Measurements from ENCODE around the gene SAFB. TPM values are rescaled to one million over a fixed set of nuclear protein-coding genes. Genes with fewer than 3 reads are reported as not detected.
"Not testable (repeated sequence)": the region's sequence is repeated elsewhere in the genome, so short reads cannot be mapped to it uniquely, and the experiment has no call there.

SAFB gene
- total and polyA plus RNA-seq, 9 donors, result 64.1 to 108 (median 75.2) TPM

DNA sequence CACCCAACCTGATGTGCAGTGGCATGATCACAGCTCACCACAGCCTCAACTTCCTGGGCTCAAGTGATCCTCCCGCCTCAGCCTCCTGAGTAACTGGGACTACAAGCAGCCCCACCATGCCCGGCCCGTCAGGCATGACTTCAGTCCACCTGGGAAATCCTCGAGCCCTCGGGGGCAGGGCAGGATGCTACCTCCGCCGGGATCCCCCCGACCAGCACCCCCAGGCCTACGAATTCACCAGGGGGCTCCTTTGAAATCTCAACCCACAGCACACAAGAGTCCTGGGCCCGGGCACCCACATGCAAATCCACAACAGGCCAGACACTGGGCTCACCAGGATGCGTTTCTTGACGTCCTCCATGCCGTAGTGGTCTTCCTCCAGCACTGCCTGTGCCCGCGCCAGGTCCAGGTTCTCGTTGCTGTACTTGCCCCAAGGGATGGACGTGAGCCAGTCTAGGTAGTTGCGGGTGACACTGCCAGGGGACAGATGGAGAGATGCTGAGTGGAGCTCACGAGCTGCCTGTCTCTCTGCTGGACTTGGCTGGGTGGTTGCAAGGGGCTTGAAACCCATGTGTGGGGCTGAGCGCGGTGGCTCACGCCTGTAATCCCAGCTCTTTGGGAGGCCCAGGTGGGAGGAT, 77.7 kb downstream of the SAFB start:
- WGBS, 3 donors, result 92 to 95% (median 93%) methylated on average over 22 of the region's 22 CpGs

DNA sequence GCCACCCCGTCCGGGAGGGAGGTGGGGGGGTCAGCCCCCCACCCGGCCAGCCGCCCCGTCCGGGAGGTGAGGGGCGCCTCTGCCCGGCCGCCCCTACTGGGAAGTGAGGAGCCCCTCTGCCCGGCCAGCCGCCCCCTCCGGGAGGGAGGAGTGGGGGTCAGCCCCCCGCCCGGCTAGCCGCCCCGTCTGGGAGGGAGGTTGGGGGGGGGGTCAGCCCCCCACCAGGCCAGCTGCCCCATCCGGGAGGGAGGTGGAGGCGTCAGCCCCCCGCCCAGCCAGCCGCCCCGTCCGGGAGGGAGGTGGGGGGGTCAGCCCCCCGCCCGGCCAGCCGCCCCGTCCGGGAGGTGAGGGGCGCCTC, 79.1 kb downstream of the SAFB start:
- H3K36me3 ChIP-seq; H3K27ac ChIP-seq; DNase-seq; H3K4me1 ChIP-seq (ENCODE audit: insufficient read depth); intact Hi-C loops (cut with DNase I); H3K4me3 ChIP-seq; H3K9me3 ChIP-seq; H3K27me3 ChIP-seq: not testable (repeated sequence)
- 89 to 100% (median 91%) methylated on average over 2 to 18 of the region's 28 CpGs for WGBS, 3 donors

More for the DNA sequence above, 77.7 kb downstream of the SAFB start:
- DNase-seq, result peak in 1 of 5 donors; percentile 8
- Histone ChIP-seq H3K4me1 (ENCODE audit: insufficient read depth) (no peaks in the 10 kb centered on the region), H3K27ac (no peak overlapping the region), H3K27me3 (no peaks in the 10 kb centered on the region), H3K36me3 (no peaks in the 10 kb centered on the region), H3K4me3 (no peak overlapping the region), H3K9me3 (no peaks in the 10 kb centered on the region)
- intact Hi-C loops (cut with DNase I), result no loop called here
- no peak for TF ChIP-seq POLR2A (IDR thresholded peaks at IDR 0.05)
- TF ChIP-seq, protein P1, sequence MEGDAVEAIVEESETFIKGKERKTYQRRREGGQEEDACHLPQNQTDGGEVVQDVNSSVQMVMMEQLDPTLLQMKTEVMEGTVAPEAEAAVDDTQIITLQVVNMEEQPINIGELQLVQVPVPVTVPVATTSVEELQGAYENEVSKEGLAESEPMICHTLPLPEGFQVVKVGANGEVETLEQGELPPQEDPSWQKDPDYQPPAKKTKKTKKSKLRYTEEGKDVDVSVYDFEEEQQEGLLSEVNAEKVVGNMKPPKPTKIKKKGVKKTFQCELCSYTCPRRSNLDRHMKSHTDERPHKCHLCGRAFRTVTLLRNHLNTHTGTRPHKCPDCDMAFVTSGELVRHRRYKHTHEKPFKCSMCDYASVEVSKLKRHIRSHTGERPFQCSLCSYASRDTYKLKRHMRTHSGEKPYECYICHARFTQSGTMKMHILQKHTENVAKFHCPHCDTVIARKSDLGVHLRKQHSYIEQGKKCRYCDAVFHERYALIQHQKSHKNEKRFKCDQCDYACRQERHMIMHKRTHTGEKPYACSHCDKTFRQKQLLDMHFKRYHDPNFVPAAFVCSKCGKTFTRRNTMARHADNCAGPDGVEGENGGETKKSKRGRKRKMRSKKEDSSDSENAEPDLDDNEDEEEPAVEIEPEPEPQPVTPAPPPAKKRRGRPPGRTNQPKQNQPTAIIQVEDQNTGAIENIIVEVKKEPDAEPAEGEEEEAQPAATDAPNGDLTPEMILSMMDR (IDR thresholded peaks at IDR 0.05), result no peak
- TF ChIP-seq EP300 (IDR thresholded peaks at IDR 0.05), result no peak

DNA sequence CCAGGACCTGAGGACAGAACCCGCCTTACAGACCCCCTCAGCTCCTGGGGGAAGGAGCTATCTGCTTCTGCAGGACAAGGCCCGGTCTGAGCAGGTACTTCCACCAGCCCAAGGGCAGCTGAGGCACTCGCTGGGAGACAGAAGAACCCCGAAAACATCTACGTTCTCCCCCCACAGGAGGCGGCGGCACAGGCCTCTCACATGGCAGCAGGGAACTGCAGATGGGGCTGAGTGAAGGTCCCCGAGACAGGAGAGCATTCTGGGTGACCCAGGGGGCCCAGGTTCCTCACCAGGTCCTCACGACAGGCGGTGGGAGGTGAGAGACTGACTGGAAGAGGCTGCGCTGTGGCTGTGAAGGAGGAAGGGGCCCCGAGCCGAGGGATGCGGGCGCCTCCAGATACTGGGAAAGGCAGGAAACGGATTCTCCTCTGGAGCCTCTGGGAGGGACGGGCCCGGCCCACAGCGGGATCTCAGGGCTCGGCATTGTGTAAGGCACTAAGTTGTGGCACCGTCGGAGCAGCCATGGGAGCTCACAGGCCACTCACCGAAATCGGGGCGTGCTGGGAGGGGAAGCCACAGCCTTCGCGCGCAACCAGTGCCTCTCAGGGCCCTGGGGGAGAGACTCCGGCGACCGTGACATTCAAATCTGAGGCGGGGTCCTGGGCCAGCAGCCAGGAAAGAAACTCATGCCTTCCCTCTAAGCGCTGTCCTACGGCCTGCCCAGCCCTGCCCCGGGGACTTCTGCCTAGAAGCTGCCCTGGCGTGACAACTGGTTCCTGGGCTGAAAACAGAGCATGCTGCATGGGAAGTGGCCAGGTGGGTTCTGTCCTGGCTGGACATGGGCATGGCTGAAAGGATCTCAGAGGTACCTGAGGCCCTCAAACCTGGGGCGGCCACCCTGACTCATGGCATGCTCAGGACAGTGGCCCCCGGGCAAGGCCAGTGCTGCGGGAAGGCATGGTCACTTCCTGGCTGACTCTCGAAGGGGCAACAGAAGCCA, 81.2 kb downstream of the SAFB start:
- 94% methylated on average over 38 to 40 of the region's 40 CpGs for WGBS, 3 donors
- Histone ChIP-seq H3K27ac (no peak overlapping the region), H3K4me1 (ENCODE audit: insufficient read depth) (no peaks in the 10 kb centered on the region), H3K27me3 (no peaks in the 10 kb centered on the region), H3K36me3 (no peaks in the 10 kb centered on the region), H3K4me3 (no peak overlapping the region), H3K9me3 (no peaks in the 10 kb centered on the region)
- intact Hi-C loops (cut with DNase I), result no loop called here
- DNase-seq, result no peak
- TF ChIP-seq EP300 (IDR thresholded peaks at IDR 0.05) (no peak), POLR2A (IDR thresholded peaks at IDR 0.05) (no peak)
- TF ChIP-seq, protein P1 (IDR thresholded peaks at IDR 0.05), result no peak

DNA sequence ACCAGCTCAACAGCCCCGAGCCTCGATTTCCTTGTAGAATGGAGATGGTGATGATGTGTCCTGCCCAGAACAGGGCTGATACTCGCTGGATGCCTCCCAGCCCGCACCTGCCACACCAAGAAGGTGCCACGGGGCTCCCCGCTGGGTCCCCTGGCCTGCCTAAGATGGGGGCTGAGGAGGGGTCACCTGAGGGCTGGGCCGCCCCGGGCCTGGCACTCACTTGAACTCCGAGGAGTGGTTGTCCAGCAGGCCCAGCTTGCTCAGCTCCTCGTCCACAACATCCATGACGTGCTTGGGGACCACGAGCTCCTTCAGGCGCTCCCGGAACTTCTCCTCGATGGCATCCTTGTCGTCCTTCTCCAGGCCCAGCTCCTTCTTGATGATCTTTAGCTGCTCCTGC, 82.7 kb downstream of the SAFB start:
- Histone ChIP-seq H3K9me3 (no peaks in the 10 kb centered on the region), H3K36me3 (no peaks in the 10 kb centered on the region), H3K27ac (no peak overlapping the region), H3K4me3 (no peak overlapping the region), H3K4me1 (ENCODE audit: insufficient read depth) (no peaks in the 10 kb centered on the region), H3K27me3 (no peaks in the 10 kb centered on the region)
- no peak for DNase-seq
- intact Hi-C loops (cut with DNase I), result no loop called here
- WGBS, 3 donors, result 84 to 92% (median 88%) methylated on average over 16 of the region's 16 CpGs
- TF ChIP-seq, protein P1 (IDR thresholded peaks at IDR 0.05), result no peak

Data from ovary (tissue), 9 donors.